ENCODE measurements around the gene PPP5C.
"Not testable (repeated sequence)": the region's sequence is repeated elsewhere in the genome, so short reads cannot be mapped to it uniquely, and the experiment has no call there.

The PPP5C gene, protein sequence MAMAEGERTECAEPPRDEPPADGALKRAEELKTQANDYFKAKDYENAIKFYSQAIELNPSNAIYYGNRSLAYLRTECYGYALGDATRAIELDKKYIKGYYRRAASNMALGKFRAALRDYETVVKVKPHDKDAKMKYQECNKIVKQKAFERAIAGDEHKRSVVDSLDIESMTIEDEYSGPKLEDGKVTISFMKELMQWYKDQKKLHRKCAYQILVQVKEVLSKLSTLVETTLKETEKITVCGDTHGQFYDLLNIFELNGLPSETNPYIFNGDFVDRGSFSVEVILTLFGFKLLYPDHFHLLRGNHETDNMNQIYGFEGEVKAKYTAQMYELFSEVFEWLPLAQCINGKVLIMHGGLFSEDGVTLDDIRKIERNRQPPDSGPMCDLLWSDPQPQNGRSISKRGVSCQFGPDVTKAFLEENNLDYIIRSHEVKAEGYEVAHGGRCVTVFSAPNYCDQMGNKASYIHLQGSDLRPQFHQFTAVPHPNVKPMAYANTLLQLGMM

DNA sequence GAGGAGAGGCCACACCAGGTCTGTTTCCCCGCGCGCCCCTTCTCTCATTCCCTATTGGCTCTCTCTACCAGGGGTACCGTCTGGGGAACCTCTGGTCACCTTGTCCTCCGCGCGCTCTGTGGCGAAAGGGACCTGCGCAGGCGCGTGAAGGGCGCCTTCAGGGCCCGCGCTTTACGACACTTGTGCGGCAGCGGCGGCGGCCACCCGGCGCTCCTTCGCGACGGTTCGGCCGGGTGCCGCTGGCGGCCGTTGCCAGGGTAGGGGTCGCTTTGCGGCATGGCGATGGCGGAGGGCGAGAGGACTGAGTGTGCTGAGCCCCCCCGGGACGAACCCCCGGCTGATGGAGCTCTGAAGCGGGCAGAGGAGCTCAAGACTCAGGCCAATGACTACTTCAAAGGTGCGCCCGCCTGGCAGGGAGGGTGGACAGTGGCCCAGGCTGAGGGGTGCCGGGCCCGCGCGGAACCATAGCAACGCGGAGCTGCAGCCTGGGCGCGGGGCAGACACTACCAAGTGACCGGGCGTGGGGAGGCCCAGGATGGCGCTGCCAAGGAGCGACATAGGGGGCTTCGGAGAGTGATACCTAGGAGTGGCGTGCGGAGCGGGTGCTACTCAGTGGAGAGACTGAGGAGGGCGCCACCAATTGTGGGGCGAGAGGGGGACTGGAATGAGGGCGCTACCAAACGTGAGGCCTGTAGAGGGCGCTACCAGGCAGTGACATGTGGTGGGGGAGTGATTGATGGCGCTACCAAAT lies at the start of gene PPP5C:
Gene PPP5C, plus strand, starts transcription at position 267 of the 751 bp plus-strand sequence. Its CDS starts 10 bp downstream, at position 277.
- peak; percentile 96 for DNase-seq

DNA sequence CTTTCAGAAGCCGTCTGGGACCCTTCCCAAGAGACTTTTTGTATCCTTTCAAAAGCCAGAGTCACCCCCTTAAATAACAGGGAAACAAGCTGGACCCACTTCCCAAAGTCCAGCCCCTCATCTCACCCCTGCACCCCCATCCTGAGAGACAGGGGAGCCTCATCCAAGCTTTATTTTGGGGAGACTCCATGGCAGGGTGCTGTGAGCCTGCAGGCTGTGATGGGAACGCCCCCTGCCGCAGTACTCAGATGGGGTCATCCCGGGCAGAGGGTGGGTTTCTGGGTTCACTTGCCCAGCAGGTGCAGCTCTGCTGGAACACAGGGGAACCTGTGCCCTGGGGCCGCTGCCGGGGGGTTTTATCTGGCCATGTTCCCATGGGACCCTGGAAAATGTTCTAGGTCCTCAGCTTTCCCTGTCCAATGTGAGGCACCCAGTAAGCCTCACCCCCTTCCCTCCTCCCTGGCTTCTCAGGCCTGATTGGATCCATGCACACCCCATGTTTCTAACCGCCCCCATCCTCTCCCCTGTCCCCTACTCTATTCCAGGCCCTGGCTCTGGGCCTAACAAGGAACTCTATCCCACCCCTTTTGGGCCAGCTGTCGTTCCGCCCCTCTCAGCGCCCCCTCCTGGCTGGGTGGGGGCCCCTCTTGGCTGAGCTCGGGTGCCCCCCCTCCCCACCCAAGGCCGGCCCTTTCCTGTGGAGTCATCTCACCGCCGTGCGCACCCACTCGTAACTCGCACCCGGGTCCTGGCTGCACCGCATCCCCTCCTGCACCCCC lies 49.0 kb upstream of the PPP5C start:
- DNase-seq: no peak

DNA sequence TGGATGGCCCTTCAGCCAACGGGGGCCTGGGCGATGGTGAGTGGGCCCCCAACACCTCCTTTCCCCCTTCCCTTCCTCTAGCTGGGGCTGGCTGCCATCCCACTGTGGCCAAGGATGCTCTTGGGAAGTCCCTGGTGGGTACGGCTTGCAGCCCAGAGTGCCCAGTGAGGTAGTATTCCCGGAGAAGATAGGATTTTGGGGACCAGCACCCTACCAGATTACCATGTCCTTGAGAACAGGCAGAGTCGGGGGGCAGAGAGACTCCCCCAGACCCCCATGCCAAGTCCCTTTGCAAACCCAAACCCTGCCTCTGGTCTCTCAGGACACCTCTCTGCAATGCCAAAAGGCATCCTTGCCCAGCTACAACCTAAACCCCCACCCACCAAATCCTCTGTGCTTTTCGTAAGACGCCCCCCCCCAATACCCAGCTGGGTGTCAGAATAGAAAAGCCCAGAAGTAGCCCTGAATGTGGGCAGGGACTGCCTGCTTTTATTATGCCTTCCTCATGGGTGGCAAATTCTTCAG lies 48.3 kb upstream of the PPP5C start:
- DNase-seq: no peak

DNA sequence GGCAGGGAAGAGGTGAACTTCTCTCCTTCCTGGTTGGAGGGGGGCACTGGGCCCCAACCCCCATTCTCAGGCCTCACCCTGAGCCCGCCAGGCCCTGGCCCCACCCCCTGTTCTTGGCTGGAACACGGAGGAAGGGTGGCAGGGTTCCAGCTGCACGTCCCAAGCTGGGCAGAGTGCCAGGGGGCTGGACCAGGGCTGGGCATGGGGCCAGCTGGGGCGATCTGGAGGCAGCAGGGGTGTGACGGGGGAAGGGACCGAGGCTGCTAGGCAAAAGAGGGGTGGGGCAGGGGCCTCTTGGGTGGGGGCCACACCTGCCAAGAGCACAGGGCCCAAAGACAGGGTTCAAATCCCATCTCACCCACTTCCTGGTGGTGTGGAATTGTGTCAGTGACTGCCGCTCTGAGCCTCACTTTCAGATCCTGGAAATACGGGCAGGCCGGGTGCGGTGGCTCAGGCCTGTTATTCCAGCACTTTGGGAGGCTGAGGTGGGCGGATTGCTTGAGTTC lies 47.8 kb upstream of the PPP5C start:
- DNase-seq: no peak

DNA sequence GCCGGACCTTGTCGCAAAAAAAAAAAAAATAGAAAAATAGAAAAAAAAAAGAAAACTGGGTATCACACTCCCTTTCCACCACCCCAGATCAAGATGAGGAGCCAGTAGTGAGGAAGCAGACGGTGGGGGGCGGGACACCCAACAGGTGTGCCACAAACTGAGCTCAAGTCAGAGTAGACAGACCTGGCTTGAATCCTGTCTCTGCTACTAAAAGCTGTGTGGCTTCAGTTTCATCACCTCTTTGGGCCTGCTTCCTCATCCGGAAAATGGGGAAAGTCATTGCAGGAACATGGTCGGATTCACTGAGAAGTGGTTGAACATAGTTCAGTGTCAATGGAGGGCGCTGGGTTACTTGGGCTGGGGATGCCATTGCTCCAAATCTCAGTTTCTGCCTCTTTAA lies 47.2 kb upstream of the PPP5C start:
- no peak for DNase-seq

DNA sequence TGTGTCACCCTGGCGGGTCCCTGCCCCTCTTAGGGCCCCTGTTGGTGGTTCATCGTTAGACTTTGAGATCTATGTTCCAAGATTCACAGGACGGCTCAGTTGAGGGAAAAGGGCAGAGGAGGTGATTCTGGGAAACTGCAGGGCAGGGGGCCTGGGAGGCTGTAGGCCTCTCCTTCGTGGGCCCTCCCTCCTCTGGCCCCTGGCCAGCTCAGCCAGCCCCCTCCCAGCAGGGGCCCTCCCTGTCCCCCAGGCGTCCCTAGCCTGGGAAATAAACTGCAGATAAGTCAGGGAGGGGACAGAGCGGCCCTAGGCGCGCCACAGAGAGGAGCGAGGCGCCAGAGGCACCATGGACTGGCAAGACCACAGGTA lies 43.6 kb upstream of the PPP5C start:
- no peak for DNase-seq

DNA sequence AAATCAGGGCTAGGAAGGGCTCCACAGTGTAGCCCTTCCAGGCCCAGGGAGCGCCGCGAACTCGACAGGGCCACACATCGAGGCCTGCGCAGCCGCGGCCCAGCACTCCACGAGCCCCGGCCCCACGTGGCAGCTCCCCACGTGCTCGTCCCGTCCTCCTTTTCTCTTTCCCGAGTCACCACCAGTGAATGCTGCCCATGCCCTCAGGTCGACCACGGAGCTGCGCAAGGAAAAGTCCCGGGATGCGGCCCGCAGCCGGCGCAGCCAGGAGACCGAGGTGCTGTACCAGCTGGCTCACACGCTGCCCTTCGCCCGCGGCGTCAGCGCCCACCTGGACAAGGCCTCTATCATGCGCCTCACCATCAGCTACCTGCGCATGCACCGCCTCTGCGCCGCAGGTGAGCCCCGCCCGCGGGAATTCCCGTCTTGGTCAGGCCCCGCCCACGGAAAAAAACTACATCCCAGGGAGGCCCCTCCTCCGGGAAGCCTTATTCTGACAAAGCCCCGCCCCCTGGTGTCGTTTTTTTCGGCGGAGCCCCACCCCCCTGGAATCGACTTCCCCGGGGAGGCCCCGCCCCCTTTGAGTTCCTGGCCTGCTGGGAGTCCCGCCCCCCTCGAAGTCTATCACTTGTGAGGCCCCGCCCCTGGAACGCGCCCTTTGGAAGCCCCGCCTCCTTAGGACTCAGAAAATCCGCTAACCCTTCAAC lies 43.0 kb upstream of the PPP5C start:
- DNase-seq: no peak

DNA sequence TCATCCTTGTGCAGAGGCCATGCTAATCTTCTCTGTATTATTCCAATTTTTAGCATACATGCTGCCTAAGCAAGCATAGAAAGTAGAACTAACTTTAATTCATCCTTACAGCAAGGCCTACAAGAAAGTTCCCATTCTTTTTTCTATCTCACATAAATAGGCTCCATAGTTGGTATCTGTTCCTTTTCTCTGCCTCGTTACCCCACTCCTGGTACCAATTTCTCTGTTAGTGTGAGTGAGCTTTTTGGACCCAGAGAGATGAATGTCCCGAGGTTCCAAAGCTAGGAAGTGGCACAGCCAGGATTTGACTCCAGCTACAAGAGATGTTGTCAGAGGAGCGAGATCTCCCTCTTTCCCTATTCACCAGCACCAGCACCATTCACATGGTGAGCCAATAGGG lies 40.4 kb upstream of the PPP5C start:
- no peak for DNase-seq

DNA sequence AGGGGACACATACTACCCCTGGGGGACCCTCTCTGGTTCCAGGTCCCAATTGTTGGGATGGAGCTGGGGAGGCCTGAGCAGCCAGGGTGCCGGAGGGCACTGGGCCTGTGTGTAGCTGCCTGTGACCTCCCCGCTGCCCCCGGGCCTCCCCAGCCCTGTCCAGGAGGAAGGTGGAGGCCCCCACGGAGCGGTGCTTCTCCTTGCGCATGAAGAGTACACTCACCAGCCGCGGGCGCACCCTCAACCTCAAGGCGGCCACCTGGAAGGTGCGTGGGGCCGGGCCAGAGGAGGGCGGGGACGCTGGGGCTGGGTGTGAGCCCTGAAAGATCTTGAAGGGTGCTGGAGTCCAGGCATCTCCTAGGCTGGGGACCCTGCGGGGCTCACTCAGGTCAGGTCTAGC lies 38.4 kb upstream of the PPP5C start:
- DNase-seq: no peak

DNA sequence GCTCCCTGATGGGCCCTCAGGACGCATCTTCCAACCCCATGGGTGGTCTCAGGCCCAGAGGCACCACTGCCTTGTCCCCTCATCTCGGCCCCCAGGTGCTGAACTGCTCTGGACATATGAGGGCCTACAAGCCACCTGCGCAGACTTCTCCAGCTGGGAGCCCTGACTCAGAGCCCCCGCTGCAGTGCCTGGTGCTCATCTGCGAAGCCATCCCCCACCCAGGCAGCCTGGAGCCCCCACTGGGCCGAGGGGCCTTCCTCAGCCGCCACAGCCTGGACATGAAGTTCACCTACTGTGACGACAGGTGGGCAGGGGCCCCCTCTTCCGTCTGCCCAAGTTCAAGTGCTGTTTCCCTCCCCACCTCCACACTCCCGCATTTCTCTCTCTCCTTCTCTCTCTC lies 37.8 kb upstream of the PPP5C start:
- DNase-seq: no peak

DNA sequence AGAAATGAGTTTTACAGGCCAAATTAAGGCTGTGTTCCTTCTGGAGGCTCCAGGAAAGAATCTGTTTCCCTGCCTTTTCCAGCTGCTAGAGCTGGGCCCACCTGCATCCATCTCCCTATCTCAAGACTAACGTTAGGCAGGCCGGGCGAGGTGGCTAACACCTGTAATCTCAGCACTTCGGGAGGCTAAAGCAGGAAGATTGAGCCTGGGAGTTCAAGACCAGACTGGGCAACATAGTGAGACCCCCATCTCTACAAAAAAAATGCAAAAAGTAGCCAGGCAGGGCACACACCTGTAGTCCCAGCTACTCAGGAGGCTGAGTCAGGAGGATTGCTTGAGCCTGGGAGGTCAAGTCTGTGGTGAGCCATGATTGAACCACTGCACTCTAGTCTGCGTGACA lies 35.4 kb upstream of the PPP5C start:
- no peak for DNase-seq

DNA sequence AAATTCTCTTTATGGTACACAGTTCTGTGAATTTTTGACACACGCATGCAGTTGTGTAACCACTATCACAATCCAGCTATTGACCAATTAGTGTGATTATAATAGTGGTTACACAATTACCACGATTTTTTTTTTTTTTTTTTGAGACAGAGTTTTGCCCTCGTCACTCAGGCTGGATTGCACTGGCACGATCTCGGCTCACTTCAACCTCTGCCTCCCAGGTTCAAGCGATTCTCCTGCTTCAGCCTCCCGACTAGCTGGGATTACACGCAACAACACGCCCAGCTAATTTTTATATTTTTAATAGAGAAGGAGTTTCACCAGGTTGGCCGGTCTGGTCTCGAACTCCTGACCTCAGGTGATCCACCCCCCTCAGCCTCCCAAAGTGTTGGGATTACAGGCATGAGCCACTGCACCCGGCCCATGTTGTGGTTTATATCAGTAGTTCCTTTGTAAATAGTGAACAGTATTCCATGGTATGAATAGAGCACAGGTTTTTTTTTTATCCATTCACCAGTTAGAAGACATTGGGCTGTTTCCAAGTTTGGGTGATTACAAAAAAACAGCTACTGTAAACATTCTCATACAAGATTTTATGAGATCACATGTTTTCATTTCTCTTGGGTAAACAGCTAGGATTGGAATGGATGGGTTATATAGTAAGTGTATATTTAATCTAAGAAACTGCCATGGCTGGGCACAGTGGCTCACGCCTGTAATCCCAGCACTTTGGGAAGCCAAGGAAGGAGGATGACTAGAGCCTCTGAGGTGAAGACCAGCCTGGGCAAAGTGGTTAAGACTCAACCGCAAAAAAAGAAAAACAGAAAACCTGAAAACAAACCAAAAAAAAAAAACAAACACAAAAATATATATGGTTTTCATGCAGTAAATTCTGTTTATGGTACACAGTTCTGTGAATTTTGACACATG lies 33.1 kb upstream of the PPP5C start:
- DNase-seq: not testable (repeated sequence)

DNA sequence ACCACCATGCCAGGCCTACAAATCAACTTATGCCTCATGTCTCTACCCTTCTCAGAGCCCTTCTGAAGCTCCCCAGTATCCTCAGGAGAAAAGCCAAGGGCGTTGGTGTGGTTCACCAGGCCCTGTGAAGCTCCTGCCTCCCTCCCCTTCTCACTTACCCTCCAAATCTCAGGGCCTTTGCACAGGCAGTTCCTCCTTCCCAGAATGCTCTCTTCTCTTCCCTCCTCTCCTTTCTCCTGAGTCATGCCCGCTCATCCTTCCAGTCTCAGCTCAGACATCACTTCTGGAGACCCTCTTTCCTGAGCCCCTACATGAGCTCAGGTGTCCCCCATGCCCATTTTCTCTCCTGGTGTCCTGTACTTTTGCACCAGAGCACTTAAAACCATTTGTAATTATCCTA lies 29.5 kb upstream of the PPP5C start:
- DNase-seq: no peak

DNA sequence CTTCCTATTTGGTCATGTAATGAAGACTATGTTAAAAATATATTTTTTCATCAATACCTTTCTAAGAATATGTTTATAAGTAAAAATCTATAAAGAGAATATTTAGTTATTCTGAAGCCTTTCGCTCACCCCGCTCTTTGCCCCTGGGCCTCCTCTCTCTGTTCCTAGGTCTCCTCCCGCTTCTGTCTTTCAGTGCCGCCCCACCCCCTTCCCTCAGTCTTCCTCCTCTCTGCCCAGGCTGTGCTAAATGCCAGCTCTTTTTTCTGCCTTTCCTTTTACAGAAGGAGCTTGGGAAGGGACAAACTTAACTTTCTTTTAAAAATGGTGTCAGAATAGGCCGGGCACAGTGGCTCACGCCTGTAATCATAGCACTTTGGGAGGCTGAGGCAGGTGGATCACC lies 27.3 kb upstream of the PPP5C start:
- no peak for DNase-seq

DNA sequence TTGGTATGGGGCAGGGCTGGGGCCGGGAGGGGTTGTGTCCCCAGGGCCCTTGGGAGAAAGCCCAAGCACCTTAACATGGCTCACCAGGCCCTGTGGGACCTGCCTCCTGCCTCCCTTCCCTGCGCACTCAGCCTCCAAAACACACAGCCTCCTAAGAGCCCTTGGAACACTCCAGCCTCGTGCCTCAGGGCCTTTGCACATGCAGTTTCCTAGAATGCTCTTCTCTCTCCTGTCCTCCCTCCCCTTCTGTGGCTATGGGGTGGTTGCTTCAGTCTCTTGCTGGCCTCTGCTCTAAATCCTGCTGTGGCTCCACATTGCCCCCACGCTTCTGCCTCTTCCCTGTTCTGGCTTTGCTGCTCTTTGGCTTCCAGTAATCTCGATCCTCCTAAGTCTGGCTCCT lies 26.3 kb upstream of the PPP5C start:
- DNase-seq: no peak

DNA sequence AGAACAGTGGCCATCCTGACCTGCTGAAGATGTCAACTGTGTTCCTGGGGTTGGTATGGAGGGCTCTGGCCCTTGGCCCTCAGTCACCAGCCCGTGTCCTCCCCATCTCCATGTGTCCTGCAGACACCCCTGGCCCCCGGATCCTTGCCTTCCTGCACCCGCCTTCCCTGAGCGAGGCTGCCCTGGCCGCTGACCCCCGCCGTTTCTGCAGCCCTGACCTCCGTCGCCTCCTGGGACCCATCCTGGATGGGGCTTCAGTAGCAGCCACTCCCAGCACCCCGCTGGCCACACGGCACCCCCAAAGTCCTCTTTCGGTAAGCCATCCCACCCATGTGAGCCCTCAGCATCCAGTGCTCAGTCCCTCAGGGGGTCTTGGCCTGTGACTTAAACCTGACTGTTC lies 25.2 kb upstream of the PPP5C start:
- DNase-seq: no peak

DNA sequence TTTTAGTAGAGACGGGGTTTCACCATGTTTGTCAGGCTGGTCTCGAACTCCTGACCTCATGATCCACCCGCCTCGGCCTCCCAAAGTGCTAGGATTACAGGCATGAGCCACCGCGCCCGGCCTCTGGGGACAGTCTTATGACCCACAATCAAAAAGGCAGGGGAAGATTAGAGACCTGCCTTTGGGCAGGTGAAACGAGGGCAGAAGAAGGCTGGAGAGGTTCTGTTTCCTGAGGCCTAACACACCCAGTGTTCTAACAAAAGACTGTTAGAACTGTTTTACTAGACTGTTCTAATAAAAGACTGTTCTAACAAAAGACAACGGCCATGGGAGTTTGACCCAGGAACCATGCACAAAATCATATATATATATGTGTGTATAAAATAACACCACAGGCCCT lies 23.7 kb upstream of the PPP5C start:
- DNase-seq: not testable (repeated sequence)

DNA sequence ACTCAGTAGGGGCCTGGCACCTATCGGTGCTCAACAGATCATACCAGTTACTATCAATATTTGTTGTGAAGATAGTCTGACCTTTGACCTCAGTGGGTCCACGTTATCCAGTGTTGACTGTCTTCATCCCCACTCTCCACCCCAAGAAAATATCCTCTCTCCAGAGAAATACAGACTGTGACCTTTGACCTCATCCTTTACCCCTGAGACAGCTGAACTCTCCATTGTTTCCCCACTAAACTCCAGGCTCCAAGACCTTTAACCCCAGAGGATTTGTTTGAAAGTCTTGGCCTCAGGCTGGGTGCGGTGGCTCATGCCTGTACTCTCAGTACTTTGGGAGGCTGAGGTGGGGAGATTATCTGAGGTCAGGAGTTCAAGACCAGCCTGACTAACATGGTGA lies 22.6 kb upstream of the PPP5C start:
- DNase-seq: no peak

DNA sequence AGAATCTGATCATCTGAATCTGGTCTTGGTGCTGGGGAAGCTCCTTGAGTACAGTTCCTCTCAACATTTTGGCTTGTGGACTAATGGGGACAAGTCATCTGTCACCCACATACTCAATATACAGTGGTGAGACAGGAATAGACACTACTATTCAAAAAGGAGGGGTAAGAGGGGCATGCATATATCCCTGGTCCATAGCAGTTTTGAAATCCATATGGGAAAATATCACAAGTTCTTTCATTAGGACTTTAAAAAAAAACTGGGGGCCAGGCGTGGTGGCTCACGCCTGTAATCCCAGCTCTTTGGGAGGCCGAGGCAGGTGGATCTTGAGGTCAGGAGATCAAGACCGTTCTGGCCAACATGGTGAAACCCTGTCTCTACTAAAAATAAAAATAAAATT lies 20.3 kb upstream of the PPP5C start:
- no peak for DNase-seq

DNA sequence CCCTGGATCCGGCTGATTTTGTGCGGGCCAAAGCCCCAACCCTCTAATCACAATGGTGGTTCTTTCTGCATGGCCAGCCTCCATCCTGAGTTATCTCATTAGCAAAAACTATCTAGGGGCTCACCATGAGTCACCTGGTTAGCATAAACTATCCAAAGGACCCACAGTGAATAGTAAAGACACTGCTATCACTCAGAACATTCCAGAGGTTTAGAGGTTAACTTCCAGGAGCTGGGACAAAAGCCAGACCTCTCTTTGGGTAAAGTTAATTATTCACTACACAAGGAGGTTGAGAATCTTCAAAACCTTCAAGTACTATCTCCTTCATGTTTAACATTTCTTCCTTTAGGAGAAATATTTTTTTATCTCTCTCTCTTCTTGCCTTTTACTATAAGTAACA lies 18.8 kb upstream of the PPP5C start:
- DNase-seq: no peak

DNA sequence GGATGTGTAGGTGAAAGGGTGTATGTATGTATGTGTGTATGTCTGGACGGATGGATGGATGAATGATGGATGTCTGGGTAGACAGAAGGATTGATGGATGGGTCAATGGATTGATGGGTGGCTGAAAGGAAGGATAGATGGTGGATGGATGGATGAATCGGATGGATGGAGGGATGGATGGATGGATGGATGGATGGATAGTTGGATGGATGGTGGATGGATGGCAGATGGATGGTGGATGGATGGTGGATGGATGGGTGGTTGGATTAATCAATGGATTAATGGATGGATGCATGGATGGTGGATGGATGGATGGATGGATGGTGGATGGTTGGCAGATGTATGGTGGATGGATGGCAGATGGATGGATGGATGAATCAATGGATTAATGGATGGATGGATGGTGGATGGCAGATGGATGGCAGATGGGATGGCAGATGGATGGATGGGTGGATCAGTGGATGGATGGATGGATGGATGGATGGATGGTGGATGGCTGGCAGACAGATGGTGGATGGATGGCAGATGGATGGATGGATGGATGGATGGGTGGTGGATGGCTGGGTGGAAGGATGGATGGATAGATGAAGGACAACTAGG lies 16.5 kb upstream of the PPP5C start:
- no peak for DNase-seq
